ENCODE data around the gene FNDC3B. TPM values are rescaled to one million over a fixed set of nuclear protein-coding genes. Genes with fewer than 3 reads are reported as not detected.
"Not testable (repeated sequence)": the region's sequence is repeated elsewhere in the genome, so short reads cannot be mapped to it uniquely, and the experiment has no call there.

FNDC3B gene
- total RNA-seq, 2 donors from 2014 or later, result 80.6 to 107 TPM

DNA sequence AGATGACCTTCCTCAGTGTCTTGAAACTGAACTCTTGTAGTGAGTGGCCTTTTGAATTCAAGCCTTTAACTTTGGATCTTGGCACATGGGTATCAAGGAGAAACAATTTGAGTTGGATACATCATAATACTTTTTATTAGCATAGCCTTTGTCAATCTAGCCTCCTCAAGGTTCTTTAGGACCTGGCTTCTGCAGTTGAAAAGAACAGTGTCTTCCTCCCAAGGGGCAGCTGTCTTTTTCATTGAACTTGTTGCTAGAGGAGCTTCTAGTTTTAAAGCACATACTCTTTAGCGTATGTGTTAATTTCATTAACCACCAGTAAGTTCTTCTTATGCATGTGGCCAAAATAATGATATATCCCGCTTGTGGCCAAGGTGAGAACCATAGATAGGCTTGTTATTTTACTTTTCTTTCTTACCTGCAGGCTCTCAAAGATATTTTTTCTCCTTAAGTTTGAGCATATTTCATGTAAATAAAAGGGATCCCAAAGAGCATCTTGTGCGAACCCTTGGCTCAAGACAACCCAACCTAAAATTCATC is 325.7 kb downstream of the FNDC3B start:
- Histone ChIP-seq H3K9me3 (ENCODE audit: control insufficient read depth, low read length) (no peaks in the 10 kb centered on the region), H3K4me3 (ENCODE audit: low read length) (no peak overlapping the region), H3K36me3 (ENCODE audit: control insufficient read depth, insufficient read depth, low read length) (peaks cover 98% of the 10 kb centered on the region), H3K4me1 (ENCODE audit: control insufficient read depth, insufficient read depth, low read length) (no peaks in the 10 kb centered on the region), H3K27me3 (ENCODE audit: control insufficient read depth, insufficient read depth, low read length, poor library complexity, severe bottlenecking) (no peaks in the 10 kb centered on the region), H3K27ac (ENCODE audit: low read depth, low read length) (no peak overlapping the region), H3K9ac (ENCODE audit: extremely low read depth, low read length, poor library complexity, severe bottlenecking) (no peak overlapping the region)
- Mint-ChIP-seq H3K27ac (no peak overlapping the region), H3K36me3 (ENCODE audit: low read depth) (peaks cover 76% of the 10 kb centered on the region), H3K9me3 (no peaks in the 10 kb centered on the region), H3K4me1 (no peaks in the 10 kb centered on the region), H3K27me3 (ENCODE audit: insufficient read depth) (no peaks in the 10 kb centered on the region), H3K4me3 (no peak overlapping the region)
- TF ChIP-seq, protein P1, sequence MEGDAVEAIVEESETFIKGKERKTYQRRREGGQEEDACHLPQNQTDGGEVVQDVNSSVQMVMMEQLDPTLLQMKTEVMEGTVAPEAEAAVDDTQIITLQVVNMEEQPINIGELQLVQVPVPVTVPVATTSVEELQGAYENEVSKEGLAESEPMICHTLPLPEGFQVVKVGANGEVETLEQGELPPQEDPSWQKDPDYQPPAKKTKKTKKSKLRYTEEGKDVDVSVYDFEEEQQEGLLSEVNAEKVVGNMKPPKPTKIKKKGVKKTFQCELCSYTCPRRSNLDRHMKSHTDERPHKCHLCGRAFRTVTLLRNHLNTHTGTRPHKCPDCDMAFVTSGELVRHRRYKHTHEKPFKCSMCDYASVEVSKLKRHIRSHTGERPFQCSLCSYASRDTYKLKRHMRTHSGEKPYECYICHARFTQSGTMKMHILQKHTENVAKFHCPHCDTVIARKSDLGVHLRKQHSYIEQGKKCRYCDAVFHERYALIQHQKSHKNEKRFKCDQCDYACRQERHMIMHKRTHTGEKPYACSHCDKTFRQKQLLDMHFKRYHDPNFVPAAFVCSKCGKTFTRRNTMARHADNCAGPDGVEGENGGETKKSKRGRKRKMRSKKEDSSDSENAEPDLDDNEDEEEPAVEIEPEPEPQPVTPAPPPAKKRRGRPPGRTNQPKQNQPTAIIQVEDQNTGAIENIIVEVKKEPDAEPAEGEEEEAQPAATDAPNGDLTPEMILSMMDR (conservative IDR thresholded peaks at IDR 0.05), result no peak
- no peak for DNase-seq
- WGBS, 2 experiments (ENCODE audit: insufficient coverage in 1 of 2, insufficient read length in 1 of 2), result 94 to 100% methylated on average over 1 to 3 of the region's 3 CpGs

DNA sequence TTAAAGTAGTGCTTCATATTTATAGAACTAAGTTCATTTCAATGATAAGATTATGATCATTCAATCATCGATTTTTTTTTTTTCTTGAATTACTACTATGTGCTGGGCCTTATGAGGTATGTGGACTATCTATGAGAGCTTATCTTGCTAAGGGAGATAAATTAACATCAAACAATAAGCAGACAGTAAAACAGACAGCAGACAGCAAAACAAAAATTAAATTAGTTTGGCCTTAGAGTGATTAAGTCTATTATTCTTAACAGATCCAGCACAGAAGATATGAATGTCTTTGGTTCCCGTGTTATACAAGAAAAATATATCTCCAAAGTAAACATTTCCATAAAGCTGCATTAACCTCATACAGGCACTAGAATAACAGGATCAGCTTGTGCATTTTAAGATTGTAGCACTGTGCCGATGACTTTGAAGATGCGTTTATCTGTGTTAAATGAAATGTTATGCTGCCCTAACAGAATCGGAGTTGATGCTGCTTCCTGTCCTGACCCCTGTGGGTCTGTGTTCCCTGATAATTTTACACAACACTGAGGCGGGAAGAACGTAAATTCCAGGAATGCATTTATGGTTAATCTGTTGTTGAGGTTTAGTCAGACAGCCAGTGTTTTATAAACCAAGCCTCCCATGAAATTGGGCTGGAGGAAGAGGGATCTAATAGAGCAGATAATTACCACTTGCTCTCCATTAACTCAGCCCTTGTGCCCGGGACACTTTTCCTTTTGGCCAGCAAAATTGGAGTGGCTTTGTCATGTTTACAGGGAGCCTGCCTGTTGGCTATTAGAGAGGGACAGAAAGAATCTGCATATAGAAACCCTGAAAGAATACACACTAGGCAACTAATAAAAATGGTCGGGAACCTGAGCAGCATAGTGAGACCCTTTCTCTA is 328.1 kb downstream of the FNDC3B start:
- H3K4me3 Mint-ChIP-seq, result no peak overlapping the region
- Histone ChIP-seq H3K9me3 (ENCODE audit: control insufficient read depth, low read length) (no peaks in the 10 kb centered on the region), H3K27ac (ENCODE audit: low read depth, low read length) (no peak overlapping the region), H3K9ac (ENCODE audit: extremely low read depth, low read length, poor library complexity, severe bottlenecking) (no peak overlapping the region), H3K4me1 (ENCODE audit: control insufficient read depth, insufficient read depth, low read length) (no peaks in the 10 kb centered on the region), H3K4me3 (ENCODE audit: low read length) (no peak overlapping the region), H3K27me3 (ENCODE audit: control insufficient read depth, insufficient read depth, low read length, poor library complexity, severe bottlenecking) (no peaks in the 10 kb centered on the region), H3K36me3 (ENCODE audit: control insufficient read depth, insufficient read depth, low read length) (peaks cover 98% of the 10 kb centered on the region)
- no peaks in the 10 kb centered on the region for H3K9me3 Mint-ChIP-seq
- WGBS, 2 experiments (ENCODE audit: insufficient coverage in 1 of 2, insufficient read length in 1 of 2), result 92% methylated on average over 4 to 8 of the region's 9 CpGs
- H3K27me3 Mint-ChIP-seq (ENCODE audit: insufficient read depth), result no peaks in the 10 kb centered on the region
- no peak for DNase-seq
- no peak overlapping the region for H3K27ac Mint-ChIP-seq
- TF ChIP-seq, protein P1 (conservative IDR thresholded peaks at IDR 0.05), result no peak
- peaks cover 66% of the 10 kb centered on the region for H3K36me3 Mint-ChIP-seq (ENCODE audit: low read depth)
- H3K4me1 Mint-ChIP-seq, result no peaks in the 10 kb centered on the region

DNA sequence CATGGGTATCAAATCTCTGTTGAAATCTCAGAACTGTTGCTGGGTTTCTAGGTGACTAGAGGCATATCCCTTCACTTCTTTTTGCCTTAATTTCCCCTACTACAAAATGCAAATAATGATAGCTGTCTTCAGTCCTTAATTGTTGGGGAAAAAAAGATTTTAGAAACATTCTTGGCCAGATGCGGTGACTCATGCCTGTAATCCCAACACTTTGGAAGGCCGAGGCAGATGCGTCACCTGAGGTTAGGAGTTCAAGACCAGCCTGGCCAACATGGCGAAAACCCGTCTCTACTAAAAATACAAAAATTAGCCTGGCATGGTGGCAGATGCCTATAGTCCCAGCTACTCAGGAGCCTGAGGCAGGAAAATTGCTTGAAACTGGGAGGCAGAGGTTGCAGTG is 329.2 kb downstream of the FNDC3B start:
- H3K4me3 Mint-ChIP-seq; H3K9me3 ChIP-seq (ENCODE audit: control insufficient read depth, low read length); H3K4me3 ChIP-seq (ENCODE audit: low read length); DNase-seq; H3K27me3 ChIP-seq (ENCODE audit: control insufficient read depth, insufficient read depth, low read length, poor library complexity, severe bottlenecking); H3K27ac Mint-ChIP-seq; H3K27me3 Mint-ChIP-seq (ENCODE audit: insufficient read depth); H3K4me1 ChIP-seq (ENCODE audit: control insufficient read depth, insufficient read depth, low read length); H3K9me3 Mint-ChIP-seq; H3K4me1 Mint-ChIP-seq; H3K9ac ChIP-seq (ENCODE audit: extremely low read depth, low read length, poor library complexity, severe bottlenecking); H3K27ac ChIP-seq (ENCODE audit: low read depth, low read length): not testable (repeated sequence)
- WGBS, 2 experiments (ENCODE audit: insufficient coverage in 1 of 2, insufficient read length in 1 of 2), result 97% methylated on average over 5 of the region's 5 CpGs
- H3K36me3 ChIP-seq (ENCODE audit: control insufficient read depth, insufficient read depth, low read length), result peaks cover 96% of the 10 kb centered on the region
- peaks cover 62% of the 10 kb centered on the region for H3K36me3 Mint-ChIP-seq (ENCODE audit: low read depth)

All from endodermal cell (in vitro differentiated cells).